Ovary (tissue), 9 donors: ENCODE results near the gene APOD. TPM values are rescaled to one million over a fixed set of nuclear protein-coding genes. Genes with fewer than 3 reads are reported as not detected.

Experiments
- DNase-seq, 5 donors: peaks; one replicate each; pipeline ENCODE4 v3.0.0-alpha.2; 2019 to 2020
- H3K27ac ChIP-seq, 2 donors: fragments of 200-600 bp; one replicate each; pipeline versions ENCODE4 v1.5.1 to v1.8.0; 2019 to 2022
- H3K27me3 ChIP-seq: fragments of 200-600 bp; one replicate; pipeline ENCODE4 v1.8.0; 2022
- H3K36me3 ChIP-seq: fragments of 200-600 bp; sonication (generic); one replicate; pipeline ENCODE4 v1.5.1; 2019
- H3K4me1 ChIP-seq: one replicate; pipeline ENCODE4 v1.8.1; 2013; ENCODE audit warnings: mild to moderate bottlenecking, moderate library complexity; ENCODE audit not compliant: insufficient read depth
- H3K4me3 ChIP-seq: fragments of 200-600 bp; sonication (generic); one replicate; pipeline ENCODE4 v1.5.1; 2017
- H3K9me3 ChIP-seq, 2 donors: fragments of 200-600 bp in 1 of 2; sonication (generic) in 1 of 2; one replicate each; pipeline versions ENCODE4 v1.5.1 to v1.8.1; 2013 to 2019; ENCODE audit warnings: mild to moderate bottlenecking in 1 of 2, moderate library complexity in 1 of 2
- CTCF ChIP-seq, 3 donors: fragments of 450-650 bp in 2 of 3; fragments of 200-600 bp in 1 of 3; IDR thresholded peaks; one replicate each; pipeline versions ENCODE4 v1.5.1 to v1.8.0; 2016 to 2022; ENCODE audit warnings: antibody characterized with exemption in 3 of 3, mild to moderate bottlenecking in 1 of 3
- EP300 ChIP-seq: sonication (generic); formaldehyde crosslinking; IDR thresholded peaks from one replicate; pipeline ENCODE4 v1.6.1; 2017; ENCODE audit warnings: antibody characterized with exemption
- POLR2A ChIP-seq: fragments of 450-650 bp; IDR thresholded peaks from one replicate; pipeline ENCODE4 v1.6.1; 2017; ENCODE audit warnings: antibody characterized with exemption, mild to moderate bottlenecking, moderate library complexity
- WGBS, 3 donors: extraction: QIAGEN DNeasy Blood & Tissue Kit in 1 of 3; methylation state at CpG; one replicate each; pipeline versions ENCODE4 v1.1.5 to v1.1.7; 2013 to 2017; 5-methylcytosine and 5-hydroxymethylcytosine counted together
- intact Hi-C, 4 donors: fragments of 100-400 bp; cut with DNase I; formaldehyde crosslinking; loops; one replicate each; pipeline versions ENCODE4 v1.11.0 to v1.15.1; 2022 to 2023
- polyA plus RNA-seq, 2 donors: library from polyadenylated mRNA; stranded (reverse); fragments of 200-250 nt in 1 of 2; fragments of 350-450 nt in 1 of 2; fragmentation: Illumina TruSeq in 1 of 2; extraction: RNeasy Lipid Tissue Mini Kit (QIAGEN cat#74804) in 1 of 2; gene quantifications; one replicate each; pipeline ENCODE4 v1.2.3, GENCODE V29; 2013 to 2014
- total RNA-seq, 7 donors: library from RNA; depleted of rRNA in 2 of 7; stranded (reverse); fragments of >200 nt in 2 of 7; fragmentation: NEBNext Ultra II Directional in 3 of 7; extraction: Animal tissue kit (Norgen Biotek cat#: 25700) in 3 of 7; gene quantifications; one replicate each; pipeline versions ENCODE4 v1.1.0 to v1.2.4, GENCODE V29; 2016 to 2023
- donor health status: DM: no; HTN: no; CAD: no; lungs with moderate emphysema.
- donor health status: DM: no; HTN: no; CAD: no.
- donor health status: Bipolar disorder and iron deficiency.
- donor health status: DM: yes; HTN: yes; CAD: no.
- donor health status: DM: no; HTN: no; CAD: no.
- donor health status: DM: yes; HTN: yes; CAD: no.

APOD gene
- total and polyA plus RNA-seq, 9 donors = 38.0 to 748 (median 101) TPM

GRCh38 chr3:195558602-195559001, 25.1 kb downstream of the APOD start:
- no peaks in the 10 kb centered on the region for H3K27me3 ChIP-seq
- intact Hi-C loops = no loop called here
- 52 to 64% (median 59%) methylated on average over 3 of the region's 3 CpGs for WGBS, 3 donors
- peaks cover 2% of the 10 kb centered on the region for H3K4me1 ChIP-seq
- H3K36me3 ChIP-seq = no peaks in the 10 kb centered on the region
- H3K27ac ChIP-seq = no peak overlapping the region
- DNase-seq = no peak
- H3K4me3 ChIP-seq = no peak overlapping the region
- no peak for TF ChIP-seq EP300
- TF ChIP-seq CTCF (IDR thresholded peaks at IDR 0.05) = peak in 1 of 3 donors; percentile 11
- TF ChIP-seq POLR2A = no peak
- H3K9me3 ChIP-seq = no peaks in the 10 kb centered on the region

- intact Hi-C loops = no loop called here
- H3K36me3 ChIP-seq = no peaks in the 10 kb centered on the region
- DNase-seq = no peak
- no peaks in the 10 kb centered on the region for H3K4me1 ChIP-seq
- WGBS, 3 donors = 47 to 50% (median 49%) methylated on average over 4 of the region's 4 CpGs
- H3K4me3 ChIP-seq = no peak overlapping the region
- H3K27ac ChIP-seq = no peak overlapping the region
- H3K9me3 ChIP-seq = no peaks in the 10 kb centered on the region
- H3K27me3 ChIP-seq = no peaks in the 10 kb centered on the region
- TF ChIP-seq EP300 (no peak), POLR2A (no peak), CTCF (IDR thresholded peaks at IDR 0.05) (no peak)
Observed at GRCh38 chr3:195557322-195557721, 26.4 kb downstream of the APOD start.

- intact Hi-C loops = no loop called here
- Histone ChIP-seq H3K36me3 (no peaks in the 10 kb centered on the region), H3K4me1 (no peaks in the 10 kb centered on the region), H3K4me3 (no peak overlapping the region), H3K9me3 (no peaks in the 10 kb centered on the region), H3K27me3 (no peaks in the 10 kb centered on the region), H3K27ac (no peak overlapping the region)
- no peak for DNase-seq
- 35 to 44% (median 40%) methylated on average over 10 of the region's 10 CpGs for WGBS, 3 donors
- TF ChIP-seq POLR2A (no peak), EP300 (no peak), CTCF (IDR thresholded peaks at IDR 0.05) (no peak)
Observed at GRCh38 chr3:195556390-195556789, 27.4 kb downstream of the APOD start.

- no peaks in the 10 kb centered on the region for H3K27me3 ChIP-seq
- intact Hi-C loops = no loop called here
- peaks cover under 1% of the 10 kb centered on the region for H3K4me1 ChIP-seq
- DNase-seq = no peak
- no peaks in the 10 kb centered on the region for H3K36me3 ChIP-seq
- TF ChIP-seq POLR2A = no peak
- WGBS, 3 donors = 77 to 84% (median 81%) methylated on average over 8 of the region's 8 CpGs
- H3K27ac ChIP-seq = no peak overlapping the region
- no peak overlapping the region for H3K4me3 ChIP-seq
- H3K9me3 ChIP-seq = no peaks in the 10 kb centered on the region
Observed at GRCh38 chr3:195555110-195555509, 28.6 kb downstream of the APOD start.

- 91 to 95% (median 92%) methylated on average over 15 of the region's 15 CpGs for WGBS, 3 donors
- Histone ChIP-seq H3K27ac (no peak overlapping the region), H3K27me3 (no peaks in the 10 kb centered on the region), H3K4me3 (no peak overlapping the region), H3K4me1 (peaks cover 2% of the 10 kb centered on the region), H3K36me3 (no peaks in the 10 kb centered on the region), H3K9me3 (no peaks in the 10 kb centered on the region)
- DNase-seq = no peak
- TF ChIP-seq CTCF (IDR thresholded peaks at IDR 0.05) (no peak), POLR2A (no peak), EP300 (no peak)
- intact Hi-C loops = no loop called here
Observed at GRCh38 chr3:195554458-195554857, 29.3 kb downstream of the APOD start.
